Thoracic aorta (tissue), 2 donors: ENCODE measurements around the gene COL20A1. TPM values are rescaled to one million over a fixed set of nuclear protein-coding genes. Genes with fewer than 3 reads are reported as not detected.

Experiments
- ATAC-seq: fragments of 150-250 bp; one replicate; pipeline ENCODE4 v1.8.0; 2017; ENCODE audit warnings: low read depth; ENCODE audit not compliant: insufficient number of reproducible peaks, low FRiP score
- DNase-seq: peaks from one replicate; pipeline ENCODE4 v3.0.0-alpha.2; 2020; ENCODE audit warnings: low spot score
- H3K27ac ChIP-seq, 2 donors: fragments of 200-600 bp; sonication (generic); 1 replicate in 1 of 2; 2 replicates in 1 of 2; pipeline ENCODE4 v1.5.1; 2016; ENCODE audit warnings: mild to moderate bottlenecking in 2 of 2, moderate library complexity in 2 of 2
- H3K27me3 ChIP-seq: fragments of 200-600 bp; sonication (generic); replicated peaks from 2 replicates; pipeline ENCODE4 v1.6.0; 2016; ENCODE audit warnings: mild to moderate bottlenecking; ENCODE audit not compliant: insufficient read depth
- H3K36me3 ChIP-seq: fragments of 200-600 bp; sonication (generic); one replicate; pipeline ENCODE4 v1.5.1; 2016
- H3K4me1 ChIP-seq, 2 donors: fragments of 200-600 bp; sonication (generic); 1 replicate in 1 of 2; 2 replicates in 1 of 2; pipeline versions ENCODE4 v1.5.1 to v1.6.0; 2016; ENCODE audit warnings: low read depth in 2 of 2, mild to moderate bottlenecking in 1 of 2; ENCODE audit not compliant: control insufficient read depth in 1 of 2
- H3K4me3 ChIP-seq: fragments of 200-600 bp; sonication (generic); 2 replicates; pipeline ENCODE4 v1.5.1; 2016; ENCODE audit warnings: mild to moderate bottlenecking
- H3K9me3 ChIP-seq: fragments of 200-600 bp; sonication (generic); 2 replicates; pipeline ENCODE4 v1.5.1; 2016
- total RNA-seq, 2 donors: library from RNA; depleted of rRNA; stranded (reverse); fragments of >200 nt; gene quantifications; one replicate each; pipeline versions ENCODE4 v1.1.0 to v1.2.3, GENCODE V29; 2016
- TF ChIP-seq, protein P1 (sequence below): fragments of 200-600 bp; sonication (generic); IDR thresholded peaks from one replicate; pipeline ENCODE4 v1.5.1; 2019; ENCODE audit warnings: antibody characterized with exemption

The COL20A1 gene
- total RNA-seq, 2 donors from 2014 or later: not detected

GRCh38 chr20:63342561-63343459 is 49.8 kb downstream of the COL20A1 start:
- Histone ChIP-seq H3K27ac (no peak overlapping the region), H3K9me3 (no peaks in the 10 kb centered on the region), H3K27me3 (no peaks in the 10 kb centered on the region), H3K4me1 (no peaks in the 10 kb centered on the region), H3K36me3 (no peaks in the 10 kb centered on the region), H3K4me3 (no peak overlapping the region)
- DNase-seq: no peak
- TF ChIP-seq, protein P1, sequence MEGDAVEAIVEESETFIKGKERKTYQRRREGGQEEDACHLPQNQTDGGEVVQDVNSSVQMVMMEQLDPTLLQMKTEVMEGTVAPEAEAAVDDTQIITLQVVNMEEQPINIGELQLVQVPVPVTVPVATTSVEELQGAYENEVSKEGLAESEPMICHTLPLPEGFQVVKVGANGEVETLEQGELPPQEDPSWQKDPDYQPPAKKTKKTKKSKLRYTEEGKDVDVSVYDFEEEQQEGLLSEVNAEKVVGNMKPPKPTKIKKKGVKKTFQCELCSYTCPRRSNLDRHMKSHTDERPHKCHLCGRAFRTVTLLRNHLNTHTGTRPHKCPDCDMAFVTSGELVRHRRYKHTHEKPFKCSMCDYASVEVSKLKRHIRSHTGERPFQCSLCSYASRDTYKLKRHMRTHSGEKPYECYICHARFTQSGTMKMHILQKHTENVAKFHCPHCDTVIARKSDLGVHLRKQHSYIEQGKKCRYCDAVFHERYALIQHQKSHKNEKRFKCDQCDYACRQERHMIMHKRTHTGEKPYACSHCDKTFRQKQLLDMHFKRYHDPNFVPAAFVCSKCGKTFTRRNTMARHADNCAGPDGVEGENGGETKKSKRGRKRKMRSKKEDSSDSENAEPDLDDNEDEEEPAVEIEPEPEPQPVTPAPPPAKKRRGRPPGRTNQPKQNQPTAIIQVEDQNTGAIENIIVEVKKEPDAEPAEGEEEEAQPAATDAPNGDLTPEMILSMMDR: no peak
- no peak for ATAC-seq

- H3K4me1 ChIP-seq: no peaks in the 10 kb centered on the region
- no peaks in the 10 kb centered on the region for H3K9me3 ChIP-seq
- H3K4me3 ChIP-seq: no peak overlapping the region
- H3K36me3 ChIP-seq: no peaks in the 10 kb centered on the region
- H3K27me3 ChIP-seq: no peaks in the 10 kb centered on the region
- TF ChIP-seq, protein P1: no peak
- DNase-seq: no peak
- H3K27ac ChIP-seq: no peak overlapping the region
- no peak for ATAC-seq
Observed at GRCh38 chr20:63343460-63344445, 50.8 kb downstream of the COL20A1 start.

DNA sequence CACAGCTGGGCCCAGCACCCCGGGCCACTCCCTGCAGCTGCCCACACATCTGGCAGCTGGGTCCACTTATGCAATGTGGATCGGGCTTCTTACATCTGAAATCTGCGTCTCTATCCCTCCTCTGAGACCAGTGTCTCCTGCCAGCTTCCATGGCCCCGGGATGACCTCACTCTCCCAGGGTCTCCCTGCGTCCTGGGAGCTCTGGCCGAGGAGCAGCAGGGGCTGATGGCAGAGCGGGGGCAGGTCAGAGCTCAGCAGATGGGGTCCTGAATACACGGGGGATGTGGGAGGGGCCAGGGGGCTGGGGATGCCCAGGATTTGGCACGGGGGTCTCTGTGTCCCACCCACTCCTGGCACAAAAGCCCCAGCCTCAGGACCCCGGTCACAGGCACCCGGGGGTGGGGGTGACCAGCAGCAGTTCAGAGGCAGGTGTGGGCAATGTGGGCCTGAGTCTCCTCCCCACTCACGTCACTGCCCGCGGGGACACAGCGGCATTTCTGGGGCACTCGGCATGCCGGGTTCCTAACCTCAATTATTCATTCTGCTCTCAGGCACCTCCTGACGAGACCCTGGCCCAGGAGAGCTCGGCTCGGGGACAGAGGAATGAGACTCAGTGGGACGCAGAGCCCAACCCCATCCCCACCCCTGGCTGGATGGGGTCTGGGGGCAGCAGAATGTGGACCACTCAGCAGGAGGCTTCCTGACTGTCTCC is 51.8 kb downstream of the COL20A1 start:
- Histone ChIP-seq H3K4me3 (no peak overlapping the region), H3K9me3 (no peaks in the 10 kb centered on the region), H3K27ac (no peak overlapping the region), H3K4me1 (no peaks in the 10 kb centered on the region), H3K27me3 (no peaks in the 10 kb centered on the region), H3K36me3 (no peaks in the 10 kb centered on the region)
- TF ChIP-seq, protein P1: no peak
- ATAC-seq: no peak
- DNase-seq: no peak

DNA sequence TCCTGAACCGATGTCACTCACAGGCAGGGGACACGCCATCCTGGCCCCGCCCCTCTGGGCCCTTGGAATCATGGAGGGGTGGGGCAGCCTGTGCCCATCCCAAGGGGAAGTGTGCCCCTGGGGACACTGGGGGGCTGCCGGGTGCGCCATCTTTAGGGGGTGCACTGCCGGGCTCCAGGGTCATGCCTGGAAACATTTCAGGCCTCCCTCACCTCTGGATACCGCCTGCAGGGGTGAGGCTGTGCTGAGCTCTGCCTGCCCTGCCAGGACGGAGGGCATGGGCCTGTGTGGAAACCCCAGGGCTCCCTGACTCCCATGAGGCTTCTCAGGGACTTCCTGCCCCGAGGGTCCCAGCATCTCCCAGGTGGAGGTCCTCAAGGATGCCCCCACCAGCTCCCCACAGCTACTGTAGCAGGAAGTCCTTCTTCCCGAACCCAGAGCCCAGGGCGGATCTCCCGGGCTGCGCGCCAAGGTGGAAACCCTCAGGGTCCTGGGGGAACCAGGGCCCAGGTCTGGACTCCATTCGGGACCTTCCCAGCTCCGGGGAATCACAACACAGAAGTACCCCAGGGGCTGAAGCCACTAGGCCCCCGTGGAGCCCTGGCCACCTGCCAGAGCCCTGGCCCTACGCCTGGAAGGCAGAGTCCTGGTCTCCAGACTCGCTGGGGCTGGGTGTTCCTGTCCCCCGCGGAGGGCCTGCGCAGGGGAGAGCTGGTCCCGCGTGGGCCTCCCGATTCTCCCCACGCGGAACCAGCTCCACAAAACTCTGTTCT is 52.5 kb downstream of the COL20A1 start:
- no peak overlapping the region for H3K27ac ChIP-seq
- no peak for ATAC-seq
- TF ChIP-seq, protein P1: no peak
- DNase-seq: no peak
- H3K36me3 ChIP-seq: no peaks in the 10 kb centered on the region
- no peak overlapping the region for H3K4me3 ChIP-seq
- H3K4me1 ChIP-seq: no peaks in the 10 kb centered on the region
- H3K9me3 ChIP-seq: no peaks in the 10 kb centered on the region
- no peaks in the 10 kb centered on the region for H3K27me3 ChIP-seq
